H1 (cell line): Measurements from ENCODE around the gene MAGI1. TPM values are rescaled to one million over a fixed set of nuclear protein-coding genes. Genes with fewer than 3 reads are reported as not detected.

Experiments
- JUN ChIP-seq: IDR thresholded peaks from 2 replicates; pipeline ENCODE4 v1.6.1; 2011; ENCODE audit warnings: low read depth, mild to moderate bottlenecking, improper control_type of control experiment, low read length
- polyA plus RNA-seq, 7 experiments: library from polyadenylated mRNA; depleted of rRNA in 3 of 7; stranded (reverse) in 5 of 7; unstranded in 2 of 7; fragments of >200 nt in 5 of 7; fragments of 200-250 nt in 2 of 7; gene quantifications; 1 replicate in 5 of 7; 2 replicates in 1 of 7; 4 replicates in 1 of 7; pipeline versions ENCODE4 v1.2.1 to v1.2.3, GENCODE V29; 2011 to 2013; ENCODE audit warnings: missing spikeins in 2 of 7, mixed read lengths in 2 of 7
- total RNA-seq: library from RNA; stranded (reverse); fragmentation: NEBNext Ultra II Directional; extraction: Animal tissue kit (Norgen Biotek cat#: 25700); gene quantifications from 2 replicates; pipeline ENCODE4 v1.2.1, GENCODE V29; 2021

The MAGI1 gene
- total and polyA plus RNA-seq, 2 of the 8 experiments (the other 6 are each of a cell fraction or from before 2014, with no cell fraction given), result 19.8 to 78.0 TPM

DNA sequence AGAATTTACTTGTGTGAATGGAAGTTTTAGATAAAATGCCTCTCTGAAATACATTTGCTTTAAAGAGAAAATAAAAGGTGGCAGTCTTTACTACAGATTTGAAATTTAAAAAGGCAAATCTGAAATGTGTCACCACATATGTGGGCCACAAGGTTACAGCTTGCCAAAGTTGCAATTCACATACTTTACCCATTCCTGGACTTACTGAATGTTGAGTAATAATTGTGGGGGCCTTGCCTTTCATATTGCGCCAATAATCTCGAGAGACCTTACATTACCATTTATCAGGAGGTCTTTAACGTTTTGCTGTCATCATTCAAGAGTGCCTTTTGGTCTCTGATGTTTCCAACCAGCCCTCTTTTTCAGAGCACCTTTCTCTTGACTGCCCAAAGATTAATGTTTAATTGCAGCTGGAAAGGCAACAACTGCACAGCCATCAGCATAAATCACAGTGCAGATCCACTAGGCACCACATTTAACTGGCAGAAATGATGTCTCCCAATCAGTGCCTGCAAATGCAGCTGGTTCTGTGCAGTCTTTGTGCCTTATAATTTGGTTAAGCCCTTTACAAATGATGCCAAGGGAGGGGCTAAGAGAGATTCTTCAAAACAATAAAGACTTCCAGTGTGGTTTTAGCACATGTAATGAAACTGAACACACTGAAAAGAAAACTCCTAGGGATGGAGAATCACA, 206.8 kb downstream of the MAGI1 start (continued):
- no peak for TF ChIP-seq JUN
